ENCODE data around the gene PTPRK.
A peak's percentile ranks its signal among the peaks of the same experiment; 100 is the strongest.

Gene PTPRK

GRCh38 chr6:128379577-128379976, 140.8 kb downstream of the PTPRK start:
- DNase-seq = no peak

GRCh38 chr6:128376952-128377503, 143.4 kb downstream of the PTPRK start:
- DNase-seq = no peak

DNA sequence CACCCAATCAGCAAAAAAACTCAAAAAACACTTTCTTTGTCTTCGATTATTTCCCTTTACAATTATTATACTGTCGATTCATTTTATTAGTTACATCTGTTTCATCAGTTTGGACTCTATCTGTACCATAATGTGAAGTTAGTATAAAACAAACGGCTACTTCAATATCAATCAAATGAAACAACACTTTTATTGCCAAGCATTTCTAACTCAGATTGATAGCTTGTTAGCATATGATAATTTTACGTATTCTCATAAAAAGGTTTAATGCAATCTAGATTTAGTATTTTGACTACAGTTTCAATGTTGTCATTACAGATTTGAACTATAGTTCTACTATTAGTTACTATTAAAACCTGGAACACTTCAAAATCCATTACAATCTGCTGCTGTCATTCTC, 149.3 kb downstream of the PTPRK start:
- DNase-seq = no peak

DNA sequence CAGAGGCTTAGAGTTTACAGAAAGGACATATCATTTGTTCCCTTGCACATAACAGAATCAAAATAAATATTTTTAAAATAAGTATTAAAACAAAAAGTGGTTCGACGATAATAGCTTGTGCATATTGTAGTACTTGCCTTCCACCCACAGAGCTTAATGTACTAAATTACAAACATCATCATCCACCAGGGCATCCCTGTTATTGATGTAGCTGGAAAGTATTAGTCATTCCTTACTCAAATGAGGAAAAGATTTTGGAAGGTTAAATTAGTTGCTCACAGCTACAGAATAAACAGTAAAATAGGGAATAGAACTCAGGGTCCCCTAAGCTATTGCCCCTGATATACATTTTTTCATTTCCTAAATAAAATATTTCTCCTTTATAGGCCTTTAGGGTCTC, 150.3 kb downstream of the PTPRK start:
- DNase-seq = peak; percentile 70

DNA sequence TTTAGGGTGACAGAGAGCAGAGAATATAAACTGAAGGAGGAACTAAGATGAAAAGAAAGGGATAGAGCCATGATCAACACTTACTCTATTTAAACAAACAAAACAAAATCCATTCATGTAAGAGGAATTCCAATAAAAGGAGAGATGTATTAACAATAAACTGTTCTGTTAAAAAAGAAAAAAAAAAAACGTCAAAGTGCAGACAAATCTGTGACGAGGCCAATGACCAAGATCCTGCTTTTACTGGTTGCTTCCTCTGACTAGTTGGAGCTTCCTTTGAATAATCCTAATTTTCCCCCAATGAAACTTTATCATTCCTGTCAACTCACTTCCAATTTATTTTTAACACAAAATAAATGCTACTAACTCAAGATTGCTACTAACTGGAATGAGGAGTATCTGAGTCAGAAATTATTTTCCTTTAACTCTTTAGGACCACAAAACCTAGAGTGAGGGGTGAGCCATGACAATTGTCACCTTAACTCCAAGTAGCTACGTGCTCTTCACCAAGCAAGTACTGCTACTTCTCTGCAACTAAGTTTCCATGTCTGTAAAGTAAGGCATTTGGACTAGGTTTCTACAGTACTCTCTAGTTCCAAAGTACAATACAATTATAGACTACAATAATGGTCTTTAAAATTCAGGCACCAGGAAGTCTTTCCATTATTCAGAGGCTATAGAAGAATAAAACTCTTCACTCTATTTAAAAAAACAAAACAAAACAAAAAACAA, 152.0 kb downstream of the PTPRK start:
- no peak for DNase-seq

- no peak for DNase-seq
These were observed 153.0 kb downstream of the PTPRK start for GRCh38 chr6:128367437-128367836.

- DNase-seq = no peak
These were observed 154.8 kb downstream of the PTPRK start for GRCh38 chr6:128365520-128366160.

- DNase-seq = no peak
These were observed 155.5 kb downstream of the PTPRK start for GRCh38 chr6:128364766-128365519.

- DNase-seq = peak; percentile 12
These were observed 157.2 kb downstream of the PTPRK start for GRCh38 chr6:128363020-128363813.

DNA sequence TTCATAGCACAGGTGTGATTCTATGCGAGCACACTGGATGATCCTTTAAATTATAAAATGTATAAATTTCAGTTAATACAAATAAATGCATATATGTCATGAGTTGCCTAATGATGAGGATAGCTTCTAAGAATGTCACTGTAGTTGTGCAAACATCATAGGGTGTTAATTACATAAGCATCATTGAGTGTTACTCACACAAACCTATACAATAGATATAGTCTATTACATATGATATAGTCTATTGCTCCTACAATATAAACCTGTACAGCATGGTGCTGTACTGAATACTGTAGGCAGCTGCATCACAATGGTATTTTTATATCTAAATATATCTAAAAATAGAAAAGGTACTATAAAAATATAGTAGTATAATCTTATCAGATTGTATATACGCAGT, 159.0 kb downstream of the PTPRK start:
- DNase-seq = no peak

- DNase-seq = peak; percentile 65
These were observed 162.1 kb downstream of the PTPRK start for GRCh38 chr6:128358244-128358776.

DNA sequence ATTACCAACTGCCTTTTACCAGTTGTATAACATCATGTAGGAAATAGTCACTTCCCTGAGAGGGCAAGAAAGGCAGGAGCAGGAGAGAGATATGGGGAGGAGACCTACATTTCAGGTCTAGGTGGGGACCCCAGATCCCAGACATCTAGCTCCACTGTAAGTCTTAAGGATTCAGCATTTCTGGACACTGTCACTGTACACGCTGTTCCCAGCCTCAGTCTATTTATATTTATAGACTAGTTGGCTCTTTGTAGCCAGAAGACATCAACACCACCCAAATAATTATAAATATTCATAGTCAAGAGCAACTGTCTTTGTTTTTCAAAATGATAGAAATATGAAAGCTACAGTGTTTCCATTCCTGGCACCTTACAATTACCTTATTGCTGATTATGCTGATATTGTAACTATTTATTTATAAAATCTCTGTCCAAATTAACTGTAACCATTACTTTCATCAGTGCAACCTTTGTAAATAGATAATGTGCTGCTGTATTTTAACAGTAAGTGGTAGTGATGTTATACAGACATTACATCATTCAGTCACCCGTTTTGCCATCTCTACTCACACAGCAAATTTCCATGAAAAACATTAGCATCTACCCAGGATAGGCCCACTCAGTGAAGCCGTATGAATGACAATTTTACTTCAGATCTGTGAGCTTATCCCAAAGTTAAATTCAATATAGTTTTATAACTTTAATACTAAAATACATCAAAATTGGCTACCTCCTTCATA, 162.8 kb downstream of the PTPRK start:
- DNase-seq = no peak

DNA sequence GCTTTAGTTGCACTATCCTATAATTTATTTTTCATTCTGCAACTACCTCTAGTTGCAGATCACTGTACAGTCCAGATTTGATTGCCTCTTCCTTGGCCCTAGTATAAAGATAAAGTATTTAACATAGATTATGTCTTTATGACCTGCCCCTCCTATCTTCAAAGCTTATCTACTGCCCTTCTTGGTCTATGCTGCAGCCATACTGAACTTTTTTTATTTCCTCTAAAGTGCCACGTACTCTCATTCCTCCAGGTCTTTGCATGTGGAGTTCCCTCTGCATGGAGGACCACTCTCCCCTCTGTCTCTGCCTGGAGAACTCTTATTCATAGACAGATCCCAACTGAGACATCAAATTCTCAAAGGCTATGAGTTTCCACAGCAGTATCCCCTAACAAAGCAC, 168.0 kb downstream of the PTPRK start:
- no peak for DNase-seq

GRCh38 chr6:128351255-128351514, 169.2 kb downstream of the PTPRK start:
- no peak for DNase-seq

DNA sequence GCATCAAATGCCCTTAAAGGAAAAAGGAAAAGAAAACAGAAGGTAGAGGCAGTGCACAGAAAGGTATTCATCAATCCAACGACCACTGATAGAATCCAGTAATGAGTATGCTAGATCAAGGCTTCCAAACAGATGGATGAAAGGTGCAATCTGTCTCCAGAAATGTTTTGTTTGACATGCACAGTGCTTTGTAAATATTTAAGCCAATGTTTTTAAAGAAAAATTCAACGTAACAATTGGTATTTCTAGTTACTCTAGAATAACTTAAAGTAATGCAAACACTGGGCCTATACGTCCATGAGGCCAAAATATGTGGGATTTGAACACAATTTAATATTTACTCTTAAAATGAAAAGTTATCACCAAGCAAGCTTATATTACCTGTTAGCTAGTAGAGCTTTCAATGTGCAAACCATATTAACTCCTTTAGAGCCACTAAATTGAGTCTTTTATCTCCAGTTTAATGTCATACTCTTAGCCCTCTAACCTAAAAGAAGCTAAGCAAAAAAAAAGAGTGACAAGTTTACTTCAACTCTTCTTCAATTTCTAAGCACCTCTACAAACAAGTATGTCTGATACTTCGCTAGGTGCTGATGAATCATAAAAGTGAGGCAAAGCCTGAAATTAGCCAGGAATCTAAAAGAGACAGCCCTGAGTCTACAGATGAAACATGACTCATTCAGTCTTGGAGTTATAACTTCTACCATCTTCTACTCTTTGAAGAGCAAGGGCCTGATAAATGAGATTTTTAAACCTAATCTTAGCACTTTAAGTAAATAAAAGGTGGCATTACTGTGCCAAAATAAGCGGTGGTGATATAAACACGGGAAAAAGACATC, 169.8 kb downstream of the PTPRK start:
- DNase-seq = peak; percentile 52

DNA sequence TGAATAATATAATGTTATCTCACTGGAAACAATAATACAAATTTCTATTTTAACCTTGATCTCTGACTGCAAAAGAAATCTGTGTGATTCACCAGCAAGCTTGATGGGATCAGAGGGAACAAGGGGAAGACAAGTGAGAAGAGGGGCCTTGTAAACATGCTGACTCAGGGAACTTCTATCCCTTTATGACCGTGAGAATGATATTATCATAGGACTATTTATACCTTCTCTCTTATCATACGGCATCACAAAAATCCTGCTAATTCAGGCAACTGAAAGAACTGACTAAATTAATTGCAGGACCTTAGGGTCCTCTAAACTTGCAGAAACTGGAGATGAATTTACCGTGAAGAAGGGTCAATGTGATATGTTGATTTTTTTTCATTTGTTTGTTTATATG, 173.3 kb downstream of the PTPRK start:
- no peak for DNase-seq

DNA sequence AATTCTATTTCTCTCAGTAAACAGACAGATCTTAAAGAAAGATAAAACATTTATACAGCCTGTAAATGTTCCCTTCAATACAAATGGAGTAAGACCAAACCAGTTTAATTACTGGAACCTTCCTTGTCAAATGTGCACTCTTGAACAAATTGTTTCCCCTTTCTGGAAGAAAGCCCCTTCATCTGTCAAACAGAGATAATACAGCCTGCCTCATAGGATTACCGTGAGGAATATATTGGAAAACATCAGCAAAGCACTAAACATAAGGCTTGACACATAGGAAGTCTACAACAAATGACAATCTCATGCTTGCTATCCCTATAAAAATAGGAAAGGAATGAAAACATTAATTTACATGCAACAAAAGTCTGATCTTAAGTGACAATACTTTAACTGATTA, 173.8 kb downstream of the PTPRK start:
- no peak for DNase-seq

DNA sequence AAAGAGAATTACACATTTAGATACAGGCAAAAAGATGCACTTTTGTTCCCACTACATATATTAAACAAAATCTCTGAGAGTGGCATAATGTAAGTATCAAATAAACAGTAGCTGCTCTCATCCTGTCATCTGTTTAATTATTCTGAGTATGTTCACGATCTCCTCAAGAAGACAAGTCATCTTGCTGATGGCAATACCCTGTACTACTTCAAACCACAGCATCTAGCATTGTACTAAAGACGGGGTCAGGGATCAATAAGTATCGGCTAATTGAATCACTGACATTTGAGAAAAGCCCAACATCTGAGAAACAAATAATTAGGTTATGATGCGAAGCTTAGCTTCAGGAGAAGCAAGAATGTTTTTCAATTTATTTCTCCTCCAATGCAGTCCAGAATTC, 175.1 kb downstream of the PTPRK start:
- no peak for DNase-seq

DNA sequence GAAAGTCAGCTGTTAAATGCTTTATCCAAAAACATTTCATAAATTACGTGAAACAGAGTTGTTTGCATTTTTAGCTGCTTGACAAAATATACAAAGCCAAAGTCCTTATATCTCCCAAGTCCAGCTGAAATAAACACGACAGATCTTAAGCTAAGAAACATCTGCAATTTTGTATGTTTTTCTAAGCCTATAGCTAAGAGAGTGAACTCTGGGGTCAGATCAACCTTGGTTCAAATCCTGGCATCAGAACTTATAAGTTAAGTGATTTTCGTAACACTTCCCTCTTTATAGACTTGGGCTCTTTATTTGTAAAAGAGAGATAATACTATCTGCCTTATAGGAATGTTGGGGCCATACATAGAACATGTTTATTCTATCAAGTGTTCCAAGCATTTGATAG, 176.7 kb downstream of the PTPRK start:
- no peak for DNase-seq

DNA sequence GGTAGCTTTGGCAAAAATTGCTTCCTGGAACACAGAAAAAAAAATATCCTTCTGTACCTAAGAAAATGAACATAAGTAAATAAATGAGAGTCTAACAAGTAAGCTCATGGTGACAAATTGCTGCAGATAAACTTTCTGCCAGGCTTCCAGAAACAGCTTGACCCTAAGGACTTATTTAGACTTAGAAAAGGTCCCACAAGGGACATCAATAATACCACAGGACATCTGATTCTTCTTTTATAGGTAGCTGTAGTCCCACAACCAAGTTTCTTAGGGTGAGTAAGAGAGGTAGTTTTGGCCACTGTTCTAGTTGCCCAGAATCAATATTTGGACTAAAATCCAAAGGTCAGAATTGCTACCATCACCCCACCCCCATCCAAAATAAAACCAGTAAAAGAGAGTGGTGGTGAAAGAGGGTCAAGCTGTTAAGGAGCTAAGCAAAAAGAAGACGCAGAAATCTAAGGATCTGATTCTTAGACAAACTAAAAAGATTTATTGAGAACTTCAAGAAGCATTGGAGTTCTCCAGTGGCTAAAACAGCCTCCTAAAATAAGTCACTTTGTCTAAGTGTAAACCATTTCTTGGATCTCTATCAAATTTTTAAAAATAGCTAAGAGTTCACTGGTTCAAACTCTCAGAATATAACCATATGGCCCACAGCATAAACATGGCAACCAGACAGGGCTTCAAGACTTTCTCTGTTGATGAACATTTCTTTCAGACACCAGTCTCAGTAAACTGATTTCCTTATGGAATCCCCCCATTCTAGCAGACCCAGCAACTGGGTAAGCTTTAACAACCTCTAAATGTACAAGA, 180.6 kb downstream of the PTPRK start:
- peak; percentile 13 for DNase-seq

Data from fibroblast of upper back skin (primary cell).